Hypothalamus (tissue), 51 donors: ENCODE results near the gene ANKH.

Experiments
- DNase-seq, 51 donors: peaks; one replicate each; lab custom pipeline; 2025; lab: John Stamatoyannopoulos, UW

The ANKH gene

GRCh38 chr5:14699807-14700400 lies 171.7 kb downstream of the ANKH start:
- no peak for DNase-seq

DNA sequence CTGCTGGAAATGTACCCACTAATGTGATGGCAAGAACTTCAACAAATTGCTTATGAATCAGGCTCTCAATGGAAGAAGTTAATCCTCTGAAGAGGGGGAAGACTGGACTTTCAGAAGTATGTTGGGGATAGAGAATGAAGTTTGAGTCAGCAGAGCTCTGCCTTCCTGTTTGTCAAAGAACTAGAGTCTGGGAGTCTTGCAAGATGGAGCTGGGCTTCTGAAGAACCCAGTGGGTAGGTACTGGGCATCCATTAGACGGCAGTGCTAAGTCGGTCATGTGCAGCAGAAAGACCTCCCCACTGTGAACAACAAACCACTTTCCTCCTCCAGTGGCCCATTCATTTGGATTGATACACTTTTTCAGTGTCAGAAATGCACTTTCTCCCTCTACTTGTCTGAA lies 172.4 kb downstream of the ANKH start:
- DNase-seq: no peak

DNA sequence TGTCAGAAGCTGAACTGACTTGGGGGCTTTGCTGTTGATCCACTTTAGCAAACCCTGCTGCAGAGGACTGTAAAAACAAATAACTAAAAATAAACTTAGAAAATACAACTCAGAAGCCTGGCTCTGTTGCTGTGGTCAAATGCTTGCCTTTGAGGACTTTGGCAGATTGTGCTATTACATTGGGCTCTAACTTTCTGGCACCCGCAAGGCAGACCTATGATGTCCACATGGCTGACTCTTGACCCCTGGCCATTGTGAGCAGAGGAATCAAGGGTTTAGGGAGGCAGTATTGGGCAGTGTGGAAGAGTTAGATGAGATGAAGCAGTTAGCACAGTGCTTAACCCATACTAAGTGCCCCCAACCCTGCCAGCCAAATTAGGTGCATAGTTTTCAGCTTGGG lies 173.1 kb downstream of the ANKH start:
- no peak for DNase-seq

GRCh38 chr5:14696851-14697250 lies 174.7 kb downstream of the ANKH start:
- DNase-seq: no peak

DNA sequence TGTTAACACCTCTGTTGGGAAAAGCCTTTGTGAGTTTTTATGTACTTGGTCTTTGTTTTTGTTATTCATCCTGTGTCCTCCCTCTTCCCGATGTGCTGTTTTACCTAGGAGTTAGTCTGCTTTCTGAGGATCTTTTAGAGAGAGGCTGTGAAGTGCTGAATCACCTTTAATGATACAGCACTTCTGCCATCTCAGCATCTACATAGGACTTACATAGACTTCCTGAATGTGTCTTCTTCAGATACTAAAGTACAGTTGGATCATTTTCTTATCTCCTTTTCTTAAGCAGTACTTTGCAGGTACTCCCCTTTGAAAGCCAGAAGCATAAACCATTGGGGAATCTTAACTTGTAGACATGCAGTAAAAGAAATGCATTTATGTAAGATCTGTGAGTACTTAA lies 175.5 kb downstream of the ANKH start:
- no peak for DNase-seq

DNA sequence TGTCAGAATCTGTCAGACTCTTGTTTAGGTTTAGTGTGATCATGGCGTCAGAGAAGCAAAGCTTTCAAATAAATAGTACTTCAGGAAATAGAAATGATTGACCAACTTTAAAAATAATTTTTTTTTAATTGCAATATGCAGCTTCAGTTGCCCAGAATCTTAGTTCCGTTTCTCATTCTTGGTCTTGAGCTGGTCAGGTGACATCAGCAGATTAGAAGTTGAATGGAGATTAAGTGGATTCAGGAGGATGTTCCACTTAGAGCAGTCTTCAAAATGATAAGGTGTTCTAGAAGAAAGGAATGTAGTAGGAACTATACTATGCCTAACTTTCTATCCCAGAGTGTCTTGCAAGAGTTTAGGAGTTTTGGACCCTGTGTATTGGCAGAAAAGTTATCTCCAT lies 176.4 kb downstream of the ANKH start:
- no peak for DNase-seq

DNA sequence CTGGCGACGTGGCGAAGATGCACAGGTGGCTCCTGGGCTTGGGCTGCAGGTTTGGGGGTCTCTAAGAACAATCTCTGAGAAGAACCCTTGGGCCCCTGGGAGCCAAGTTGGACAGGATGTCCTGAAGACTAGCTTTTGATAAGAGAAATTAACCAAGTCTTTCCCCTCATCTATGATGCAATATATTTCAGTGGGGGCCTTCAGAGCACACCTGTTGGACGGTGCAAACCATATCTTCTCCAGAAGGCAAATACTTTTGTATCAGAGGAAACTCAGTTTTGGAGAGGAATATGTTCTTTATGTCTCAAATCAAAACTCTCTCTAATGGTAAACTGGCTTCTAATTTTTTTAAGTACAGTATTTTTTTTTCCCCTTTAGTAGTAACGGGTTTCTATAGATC lies 178.5 kb downstream of the ANKH start:
- no peak for DNase-seq

DNA sequence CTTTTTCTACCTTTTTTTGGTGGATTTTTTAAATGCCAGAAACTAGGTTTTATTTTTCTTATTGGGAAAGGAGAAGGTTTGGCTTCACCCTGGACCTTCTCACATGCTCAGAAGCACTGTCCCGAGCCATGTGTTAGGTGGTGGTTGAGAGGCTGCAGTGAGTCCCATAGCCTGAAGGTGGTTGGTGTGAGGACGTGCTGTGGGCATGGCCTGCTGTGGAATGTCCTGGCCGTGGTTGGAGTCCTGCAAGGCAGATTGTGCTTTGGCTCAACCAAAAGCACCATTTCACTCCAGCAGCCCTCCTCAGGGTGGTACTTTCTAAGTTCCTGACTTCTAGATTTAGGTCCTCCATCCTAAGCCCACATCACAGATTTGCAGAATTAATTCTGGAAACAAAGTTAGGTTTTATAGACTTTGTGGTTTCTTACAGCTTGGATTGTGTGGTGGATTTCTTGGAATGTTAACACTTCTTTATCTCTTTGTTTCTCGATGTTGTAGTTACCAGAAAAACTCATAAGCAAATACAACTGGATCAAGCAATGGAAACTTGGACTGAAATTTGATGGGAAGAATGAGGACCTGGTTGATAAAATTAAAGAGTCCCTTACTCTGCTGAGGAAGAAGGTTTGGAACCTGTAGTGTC lies 184.4 kb downstream of the ANKH start:
- DNase-seq: no peak

DNA sequence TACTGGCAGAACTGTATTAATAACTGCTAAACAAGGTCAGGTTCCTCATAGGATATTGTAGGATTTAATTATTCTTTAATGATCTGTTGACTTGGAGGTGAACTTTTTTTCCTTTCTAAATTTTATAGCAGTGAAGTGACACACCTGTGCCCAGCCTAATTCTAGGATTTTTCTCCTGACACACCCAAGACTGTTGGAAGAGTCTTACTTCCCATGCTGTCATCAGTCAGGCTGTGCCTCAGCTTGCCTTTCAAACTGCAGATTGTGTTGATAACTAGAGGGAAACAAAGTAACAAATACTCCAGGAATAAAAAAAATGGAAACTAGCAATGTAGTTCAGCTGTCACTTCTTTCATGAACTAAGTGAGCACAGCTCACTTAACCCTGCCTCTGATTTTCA lies 185.1 kb downstream of the ANKH start:
- no peak for DNase-seq

GRCh38 chr5:14685757-14686156 lies 185.8 kb downstream of the ANKH start:
- DNase-seq: peak in 15 of 51 donors; percentile 11 to 77 (median 36)

- no peak for DNase-seq
Observed at GRCh38 chr5:14684757-14685156, 186.8 kb downstream of the ANKH start.

GRCh38 chr5:14683906-14684455 lies 187.6 kb downstream of the ANKH start:
- peak in 1 of 51 donors; percentile 35 for DNase-seq

GRCh38 chr5:14681236-14681752 lies 190.3 kb downstream of the ANKH start:
- peak in 1 of 51 donors; percentile 8 for DNase-seq

DNA sequence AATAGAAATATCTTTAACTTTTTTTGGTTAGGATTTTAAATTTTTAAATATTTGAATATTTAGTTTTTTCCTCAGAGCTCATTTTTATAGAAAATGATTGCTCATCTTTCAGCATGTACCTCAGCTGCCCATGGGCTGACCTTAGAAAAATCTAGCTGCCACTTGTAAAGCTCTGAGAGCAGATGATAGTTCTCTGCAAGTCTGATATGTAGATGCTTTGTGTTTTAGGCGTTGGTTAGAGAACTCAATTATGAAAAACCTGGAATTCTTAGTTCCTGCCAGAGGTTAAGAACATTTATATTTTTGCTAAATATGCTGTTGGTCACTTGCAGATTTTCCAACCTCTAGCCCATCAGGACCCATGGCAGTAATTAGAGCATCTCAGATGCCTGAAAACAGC lies 192.0 kb downstream of the ANKH start:
- DNase-seq: no peak

DNA sequence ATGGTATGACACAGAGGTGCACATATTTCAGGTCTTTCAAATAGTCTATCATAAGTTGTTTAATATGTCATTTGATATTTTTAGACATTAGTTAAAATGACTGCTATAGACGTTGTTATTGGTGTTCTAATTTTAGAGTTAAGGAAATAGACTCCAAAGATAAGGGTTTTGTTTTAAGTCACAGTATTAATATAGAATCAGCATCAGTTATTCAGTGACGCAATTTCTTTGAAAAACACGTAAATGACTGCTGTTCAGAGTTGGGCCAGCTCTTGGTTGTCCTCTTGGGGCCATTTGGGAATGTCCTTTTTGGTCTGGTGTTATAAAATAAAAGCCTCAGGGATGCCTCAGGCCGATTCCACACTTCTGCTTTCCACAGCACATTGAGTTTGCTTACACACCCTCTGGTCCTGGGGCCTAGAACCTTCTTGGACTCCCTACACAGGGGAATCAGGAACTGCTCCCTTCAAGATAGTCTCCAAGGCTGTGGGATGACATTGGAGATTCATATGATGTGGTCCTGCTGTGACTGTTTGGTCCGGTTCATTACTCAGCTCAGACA lies 192.7 kb downstream of the ANKH start:
- DNase-seq: no peak

- no peak for DNase-seq
Observed at GRCh38 chr5:14676320-14676719, 195.3 kb downstream of the ANKH start.

DNA sequence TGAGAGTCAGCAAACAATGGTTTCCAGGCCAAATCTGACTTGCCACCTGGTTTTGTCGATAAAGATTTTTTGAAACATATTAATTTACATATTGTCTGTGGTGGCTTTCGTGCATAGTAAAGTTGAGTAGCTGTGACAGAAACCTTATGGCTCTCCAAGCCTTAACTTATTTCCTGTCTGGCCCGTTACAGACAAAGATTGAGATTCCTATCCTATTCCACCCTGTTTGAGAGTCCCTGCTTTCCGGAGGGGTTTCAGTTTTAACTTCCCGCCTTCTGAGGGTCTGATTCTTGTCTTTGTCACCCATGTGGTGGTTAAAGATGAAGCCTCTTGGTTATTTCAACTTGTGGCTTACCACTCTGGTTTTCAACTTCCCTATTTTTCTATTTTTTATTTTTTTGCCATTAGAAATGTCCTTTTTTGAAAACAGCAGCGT lies 195.7 kb downstream of the ANKH start:
- no peak for DNase-seq

DNA sequence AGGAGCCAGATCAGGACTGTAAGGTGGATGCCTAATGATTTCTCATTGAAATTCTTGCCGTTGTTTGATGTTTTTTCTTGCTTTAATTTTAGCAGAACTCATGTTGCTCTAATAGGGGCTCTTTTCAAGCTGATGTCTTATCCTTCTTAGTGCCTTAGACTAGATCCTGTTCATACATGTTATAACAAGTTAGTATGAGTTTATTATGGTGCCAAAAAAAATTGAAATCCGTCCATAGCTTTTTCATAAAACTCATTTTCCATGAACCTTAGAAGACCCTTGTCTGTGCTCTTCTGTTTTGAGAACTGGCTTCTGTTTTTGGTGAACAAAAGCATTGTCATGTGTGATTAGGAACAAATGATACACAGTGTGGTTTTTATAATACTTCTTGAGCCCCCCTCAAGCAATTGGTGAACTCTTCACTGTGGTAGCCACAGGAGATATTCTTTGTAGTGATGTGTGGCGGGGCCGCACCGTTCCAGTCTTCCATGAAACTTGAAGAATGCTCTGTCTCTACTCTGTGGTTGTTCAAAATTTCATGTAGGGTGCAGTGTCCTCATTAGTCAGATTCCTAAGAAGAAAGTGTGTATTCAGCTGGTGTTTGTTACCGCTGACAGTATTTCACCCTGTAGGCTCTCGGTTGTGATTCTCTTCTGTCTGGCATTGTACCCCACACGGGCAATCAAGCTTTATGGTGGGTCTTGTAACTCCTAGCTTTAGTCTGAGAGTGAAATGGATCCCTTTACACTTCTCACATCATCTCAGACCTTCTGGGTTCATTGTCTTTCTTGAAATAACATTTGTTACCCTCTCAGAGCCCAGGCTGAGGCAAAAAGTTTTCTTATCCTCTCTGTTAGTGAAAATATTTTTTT lies 196.4 kb downstream of the ANKH start:
- no peak for DNase-seq

GRCh38 chr5:14673443-14673842 lies 198.1 kb downstream of the ANKH start:
- no peak for DNase-seq

DNA sequence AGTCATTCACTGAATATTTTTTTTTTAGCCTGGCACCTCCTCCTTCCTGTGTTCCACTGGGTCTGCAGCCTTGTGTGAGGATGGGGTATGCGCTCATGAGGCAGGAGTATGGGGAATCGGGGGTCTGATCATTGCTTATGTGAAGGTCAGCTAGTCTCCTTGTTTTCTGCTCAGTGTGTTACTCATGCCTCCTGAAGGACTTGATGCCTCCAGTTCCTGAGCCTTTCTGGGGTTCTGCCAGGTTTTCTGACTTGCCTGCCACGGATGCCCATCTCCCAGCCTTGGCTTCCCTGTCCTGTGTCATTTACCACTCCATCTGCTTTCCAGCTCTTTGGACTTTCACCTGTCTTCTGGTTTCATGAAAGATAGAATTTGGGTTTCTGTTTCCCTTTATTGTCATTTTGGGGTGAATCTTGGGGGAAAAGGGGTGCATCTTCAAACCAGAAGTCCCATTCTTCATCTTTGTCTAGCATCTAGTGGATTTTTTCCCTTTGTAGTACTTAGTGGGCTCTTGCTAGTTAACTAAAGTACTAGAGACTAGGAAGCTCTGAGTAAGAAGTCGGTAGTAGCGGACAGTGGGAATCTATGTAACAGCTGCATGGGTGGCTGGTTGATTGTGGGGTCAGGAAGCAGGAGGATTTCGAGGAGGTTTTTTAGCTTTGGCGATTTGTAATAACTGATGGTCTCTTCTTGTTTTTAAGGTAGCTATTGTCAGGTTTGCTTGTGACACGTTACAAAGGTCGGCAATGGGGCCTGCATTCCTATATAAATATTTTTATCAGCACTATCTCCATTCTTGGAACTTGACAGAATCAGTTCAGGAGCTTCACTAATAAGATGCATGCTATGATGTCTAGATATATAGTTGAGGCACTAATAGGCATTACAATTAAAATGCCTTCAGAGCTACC lies 198.8 kb downstream of the ANKH start:
- peak in 1 of 51 donors; percentile 14 for DNase-seq
